Large intestine (tissue), 3 donors: ENCODE results near the gene PIGX. TPM values are rescaled to one million over a fixed set of nuclear protein-coding genes. Genes with fewer than 3 reads are reported as not detected.

ENCODE experiments used
- DNase-seq, 2 donors: peaks; one replicate each; pipeline versions ENCODE4 v3.0.0 to v3.0.0-alpha.2; 2013
- H3K27ac ChIP-seq: one replicate; pipeline ENCODE4 v1.5.1; 2013; ENCODE audit warnings: low read length
- H3K27me3 ChIP-seq: 2 replicates; pipeline ENCODE4 v1.6.1; 2013; ENCODE audit warnings: low read length; ENCODE audit not compliant: control insufficient read depth, insufficient read depth
- H3K36me3 ChIP-seq: 2 replicates; pipeline ENCODE4 v1.6.1; 2013; ENCODE audit warnings: low read length; ENCODE audit not compliant: control insufficient read depth, insufficient read depth
- H3K4me1 ChIP-seq: one replicate; pipeline ENCODE4 v1.6.1; 2013; ENCODE audit warnings: low read length; ENCODE audit not compliant: control insufficient read depth, insufficient read depth
- H3K4me3 ChIP-seq: one replicate; pipeline ENCODE4 v1.5.1; 2013; ENCODE audit warnings: low read length
- H3K9me3 ChIP-seq: one replicate; pipeline ENCODE4 v1.6.1; 2013; ENCODE audit warnings: mild to moderate bottlenecking, low read depth, low read length, moderate library complexity; ENCODE audit not compliant: control insufficient read depth
- WGBS: methylation state at CpG from one replicate; pipeline ENCODE4 v1.1.5; 2013; ENCODE audit warnings: low lambda C conversion rate; ENCODE audit not compliant: insufficient coverage; 5-methylcytosine and 5-hydroxymethylcytosine counted together
- polyA plus RNA-seq: library from polyadenylated mRNA; unstranded; fragments of 120-200 nt; gene quantifications from one replicate; pipeline ENCODE4 v1.2.1, GENCODE V29; 2013

The PIGX gene
- polyA plus RNA-seq, 1 donor = 31.2 TPM

GRCh38 chr3:196777836-196778235, 65.7 kb downstream of the PIGX start:
- WGBS = 86% methylated on average over 4 of the region's 8 CpGs
- H3K4me1 ChIP-seq = no peaks in the 10 kb centered on the region
- H3K36me3 ChIP-seq = peaks cover 9% of the 10 kb centered on the region
- no peaks in the 10 kb centered on the region for H3K27me3 ChIP-seq
- H3K9me3 ChIP-seq = no peaks in the 10 kb centered on the region
- no peak overlapping the region for H3K4me3 ChIP-seq
- no peak for DNase-seq
- no peak overlapping the region for H3K27ac ChIP-seq

- Histone ChIP-seq H3K4me3 (no peak overlapping the region), H3K27ac (no peak overlapping the region), H3K27me3 (no peaks in the 10 kb centered on the region), H3K4me1 (peaks cover 3% of the 10 kb centered on the region), H3K9me3 (no peaks in the 10 kb centered on the region), H3K36me3 (peaks cover 16% of the 10 kb centered on the region)
- WGBS = 83% methylated on average over 1 of the region's 4 CpGs
- DNase-seq = no peak
Observed at GRCh38 chr3:196778755-196779154, 66.6 kb downstream of the PIGX start.

DNA sequence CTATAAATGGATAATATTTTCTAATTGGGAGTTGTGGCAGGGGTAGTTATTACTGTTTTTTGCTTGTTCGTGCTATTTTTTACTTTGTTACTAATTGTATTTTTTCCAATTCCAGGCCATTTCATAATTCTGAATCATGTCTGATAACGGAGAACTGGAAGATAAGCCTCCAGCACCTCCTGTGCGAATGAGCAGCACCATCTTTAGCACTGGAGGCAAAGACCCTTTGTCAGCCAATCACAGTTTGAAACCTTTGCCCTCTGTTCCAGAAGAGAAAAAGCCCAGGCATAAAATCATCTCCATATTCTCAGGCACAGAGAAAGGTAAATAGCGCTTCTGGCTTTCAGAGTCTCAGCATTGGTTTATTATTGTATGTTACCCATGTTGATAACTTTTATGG, 70.3 kb downstream of the PIGX start:
- Histone ChIP-seq H3K36me3 (peaks cover 18% of the 10 kb centered on the region), H3K4me1 (peaks cover 3% of the 10 kb centered on the region), H3K9me3 (no peaks in the 10 kb centered on the region), H3K27me3 (no peaks in the 10 kb centered on the region), H3K4me3 (no peak overlapping the region), H3K27ac (peak overlapping the region; percentile 9)
- 43% methylated on average over 1 of the region's 4 CpGs for WGBS
- DNase-seq = peak; percentile 44 to 73

Other genes with a start within 250 kb of the PIGX start
- gene RNF168, start 208.6 kb upstream of the PIGX start, polyA plus RNA-seq = 11.4 TPM
- not detected for gene SMCO1, start 197.0 kb upstream of the PIGX start, polyA plus RNA-seq
- 9.2 TPM for gene WDR53, start 143.8 kb upstream of the PIGX start, polyA plus RNA-seq
- gene FBXO45, start 143.7 kb upstream of the PIGX start, polyA plus RNA-seq = 12.2 TPM
- 2.1 TPM for gene NRROS, start 72.7 kb upstream of the PIGX start, polyA plus RNA-seq
- 2.7 TPM for gene CEP19, start 127 bp upstream of the PIGX start, polyA plus RNA-seq
- gene PAK2, start 27.5 kb downstream of the PIGX start, polyA plus RNA-seq = 46.2 TPM
- 24.0 TPM for gene SENP5, start 155.5 kb downstream of the PIGX start, polyA plus RNA-seq
- 106 TPM for gene NCBP2, start 230.2 kb downstream of the PIGX start, polyA plus RNA-seq